ENCODE data around the gene TNFRSF25. TPM values are rescaled to one million over a fixed set of nuclear protein-coding genes. Genes with fewer than 3 reads are reported as not detected.

Gene TNFRSF25, protein sequence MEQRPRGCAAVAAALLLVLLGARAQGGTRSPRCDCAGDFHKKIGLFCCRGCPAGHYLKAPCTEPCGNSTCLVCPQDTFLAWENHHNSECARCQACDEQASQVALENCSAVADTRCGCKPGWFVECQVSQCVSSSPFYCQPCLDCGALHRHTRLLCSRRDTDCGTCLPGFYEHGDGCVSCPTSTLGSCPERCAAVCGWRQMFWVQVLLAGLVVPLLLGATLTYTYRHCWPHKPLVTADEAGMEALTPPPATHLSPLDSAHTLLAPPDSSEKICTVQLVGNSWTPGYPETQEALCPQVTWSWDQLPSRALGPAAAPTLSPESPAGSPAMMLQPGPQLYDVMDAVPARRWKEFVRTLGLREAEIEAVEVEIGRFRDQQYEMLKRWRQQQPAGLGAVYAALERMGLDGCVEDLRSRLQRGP
- 5.0 and 14.5 TPM in 2 replicates for total RNA-seq

DNA sequence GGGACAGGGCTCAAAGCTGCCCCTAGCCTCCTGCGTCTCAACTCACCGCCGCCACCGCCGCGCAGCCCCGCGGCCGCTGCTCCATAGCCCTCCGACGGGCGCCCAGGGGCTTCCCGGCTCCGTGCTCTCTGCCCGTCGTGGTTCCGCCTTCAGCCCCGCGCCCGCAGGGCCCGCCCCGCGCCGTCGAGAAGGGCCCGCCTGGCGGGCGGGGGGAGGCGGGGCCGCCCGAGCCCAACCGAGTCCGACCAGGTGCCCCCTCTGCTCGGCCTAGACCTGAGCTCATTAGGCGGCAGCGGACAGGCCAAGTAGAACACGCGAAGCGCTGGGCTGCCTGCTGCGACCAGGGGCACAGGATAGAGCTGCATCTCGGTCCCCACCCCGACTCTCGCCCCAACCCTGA, at the start of gene TNFRSF25:
Gene TNFRSF25 (minus strand): TSS at position 151 of the 400 bp plus-strand sequence. CDS start 66 bp downstream, at position 85.

DNA sequence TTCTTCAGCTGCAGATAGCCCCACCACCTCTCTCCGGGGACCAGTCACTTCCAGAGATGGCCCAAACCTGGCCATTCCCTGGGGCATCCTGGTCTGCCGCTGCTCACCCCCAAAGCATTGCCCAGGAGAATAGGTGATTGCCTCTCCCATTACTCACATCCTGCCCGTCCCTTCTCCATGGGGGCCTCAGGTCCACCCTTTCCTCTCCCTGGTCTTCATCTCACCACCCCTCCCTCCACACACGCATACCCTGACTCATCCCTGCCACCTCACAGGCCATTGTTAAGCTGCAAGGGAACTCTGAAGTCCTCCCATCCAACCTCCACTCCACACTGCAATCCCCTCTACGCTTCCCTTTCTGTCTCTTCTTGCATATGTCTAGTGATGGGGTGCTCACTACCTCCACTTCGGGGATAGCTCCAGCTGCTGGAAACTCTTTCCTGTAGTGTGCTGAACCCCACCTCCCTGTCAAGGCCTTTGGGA, 25.5 kb upstream of the TNFRSF25 start, which contains the start of gene PLEKHG5:
Gene PLEKHG5 (minus strand): TSS at position 188 of the 483 bp plus-strand sequence. CDS start 14,096 bp downstream, outside the sequence.

DNA sequence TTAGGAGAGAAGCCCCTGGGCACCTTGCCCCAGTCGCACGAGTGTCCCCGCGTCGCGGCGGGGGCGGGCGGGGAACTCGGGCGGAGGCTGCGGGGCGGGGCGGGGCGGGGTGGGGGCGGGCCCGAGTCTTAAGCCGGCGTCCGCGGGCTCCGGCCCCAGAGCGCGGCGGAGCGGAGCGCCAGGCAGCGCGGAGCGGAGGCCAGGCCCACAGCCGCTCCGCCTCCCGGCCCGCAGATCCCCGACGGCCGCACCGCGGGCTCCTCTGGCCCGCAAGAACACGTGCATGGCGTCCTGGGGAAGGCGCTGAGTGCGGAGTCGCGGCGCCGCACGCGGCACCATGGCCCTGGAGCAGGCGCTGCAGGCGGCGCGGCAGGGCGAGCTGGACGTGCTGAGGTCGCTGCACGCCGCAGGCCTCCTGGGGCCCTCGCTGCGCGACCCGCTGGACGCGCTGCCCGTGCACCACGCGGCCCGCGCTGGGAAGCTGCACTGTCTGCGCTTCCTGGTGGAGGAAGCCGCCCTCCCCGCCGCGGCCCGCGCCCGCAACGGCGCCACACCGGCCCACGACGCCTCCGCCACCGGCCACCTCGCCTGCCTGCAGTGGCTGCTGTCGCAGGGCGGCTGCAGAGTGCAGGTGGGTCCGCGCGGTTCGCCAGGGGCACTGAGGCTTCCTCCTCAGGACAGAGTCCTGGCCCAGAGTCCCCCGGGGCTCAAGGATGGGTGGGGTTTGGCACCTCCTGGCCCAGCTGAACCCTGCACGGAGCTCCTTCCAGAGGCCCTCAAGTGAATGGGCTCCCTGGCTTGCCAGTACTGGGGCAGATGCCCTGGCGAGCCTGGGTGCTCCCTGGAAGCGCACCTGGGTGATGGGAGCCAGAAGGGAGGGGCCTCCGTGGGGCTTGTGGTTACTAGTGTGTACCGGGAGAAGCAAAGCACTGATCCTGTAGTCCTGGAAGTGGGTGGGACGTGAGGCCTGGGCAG, 41.1 kb downstream of the TNFRSF25 start, which contains the start of gene ESPN:
Gene ESPN (plus strand): TSS at position 158 of the 975 bp plus-strand sequence. CDS start 180 bp downstream, at position 338.

DNA sequence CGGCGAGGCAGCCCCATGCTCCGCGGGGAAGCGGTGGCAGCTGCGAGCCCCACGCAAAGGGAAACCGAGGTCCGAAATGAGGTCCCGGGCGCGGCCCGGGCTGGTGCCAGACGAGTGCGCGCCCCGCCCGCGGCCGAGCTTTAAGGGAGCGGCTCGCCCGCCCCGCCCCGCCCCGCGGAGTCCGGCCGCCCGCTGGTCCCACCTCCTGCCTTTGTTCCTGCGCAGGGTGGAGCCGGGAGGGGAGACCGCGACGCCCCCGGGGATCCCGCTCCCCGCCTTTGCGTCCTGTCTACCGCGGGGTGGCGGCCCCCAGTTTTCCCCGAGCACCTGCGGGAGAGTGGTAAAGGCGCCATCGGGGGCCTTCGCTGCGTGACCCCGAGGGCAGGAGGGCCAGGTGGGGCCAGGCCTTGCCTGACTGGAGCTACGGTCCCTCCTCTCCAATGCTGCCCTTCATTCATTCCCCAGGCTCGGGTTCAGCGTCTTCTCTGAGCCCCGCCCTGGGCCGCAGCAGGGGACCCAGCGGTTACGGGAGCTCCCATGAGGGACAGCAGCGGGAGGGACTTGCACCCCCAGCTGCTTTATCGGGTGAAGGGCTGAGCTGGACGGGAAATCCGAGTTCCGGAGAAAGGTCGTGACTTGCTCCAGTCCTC, 46.0 kb downstream of the TNFRSF25 start, which contains the start of gene HES2:
Gene HES2 (minus strand): TSS at position 116 of the 650 bp plus-strand sequence. CDS start 99 bp downstream, at position 17.

Other genes starting within 250 kb of the TNFRSF25 start
- 121 and 136 TPM in 2 replicates for gene ICMT, start 230.2 kb downstream of the TNFRSF25 start, total RNA-seq
- gene HES3, start 222.0 kb downstream of the TNFRSF25 start, total RNA-seq: not detected in 2 replicates
- gene GPR153, start 205.1 kb downstream of the TNFRSF25 start, total RNA-seq: 11.3 and 11.5 TPM in 2 replicates
- gene ACOT7, start 72.4 kb downstream of the TNFRSF25 start, total RNA-seq: 31.7 and 92.7 TPM in 2 replicates
- 0.26 and 0.59 TPM in 2 replicates for gene HES2, start 46.3 kb downstream of the TNFRSF25 start, total RNA-seq
- gene ESPN, start 41.4 kb downstream of the TNFRSF25 start, total RNA-seq: 0.07 TPM in 1 of 2 replicates, not detected in the other
- 12.5 and 37.3 TPM in 2 replicates for gene PLEKHG5, start 25.5 kb upstream of the TNFRSF25 start, total RNA-seq
- 21.6 and 24.3 TPM in 2 replicates for gene NOL9, start 88.3 kb upstream of the TNFRSF25 start, total RNA-seq
- gene TAS1R1, start 89.1 kb upstream of the TNFRSF25 start, total RNA-seq: 0.20 and 0.46 TPM in 2 replicates
- gene ZBTB48, start 113.8 kb upstream of the TNFRSF25 start, total RNA-seq: 13.0 and 18.2 TPM in 2 replicates
- gene KLHL21, start 136.7 kb upstream of the TNFRSF25 start, total RNA-seq: 44.4 and 67.9 TPM in 2 replicates
- 17.3 and 19.7 TPM in 2 replicates for gene PHF13, start 147.6 kb upstream of the TNFRSF25 start, total RNA-seq
- gene THAP3, start 158.7 kb upstream of the TNFRSF25 start, total RNA-seq: 22.1 and 24.6 TPM in 2 replicates
- 44.4 and 49.5 TPM in 2 replicates for gene DNAJC11, start 235.6 kb upstream of the TNFRSF25 start, total RNA-seq

All from smooth muscle cell of the pulmonary artery (primary cell).